ENCODE results near the gene PCSK4.

PCSK4 gene

DNA sequence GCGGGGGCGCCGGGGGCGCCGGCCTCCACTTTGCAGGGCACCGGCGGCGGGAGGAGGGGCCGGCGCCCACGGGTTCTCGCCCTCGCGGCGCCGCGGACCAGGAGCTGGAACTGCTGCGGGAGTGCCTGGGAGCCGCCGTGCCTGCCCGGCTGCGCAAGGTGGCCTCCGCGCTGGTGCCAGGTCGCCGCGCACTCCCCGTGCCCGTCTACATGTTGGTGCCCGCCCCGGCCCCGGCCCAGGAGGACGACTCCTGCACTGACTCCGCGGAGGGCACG, 23.0 kb downstream of the PCSK4 start (continued):
- no peak for TF ChIP-seq PRDM2 (tag by site-specific recombination; IDR thresholded peaks at IDR 0.05; ENCODE audit: borderline replicate concordance)

- no peak overlapping the region for H3K27ac ChIP-seq (ENCODE audit: extremely low read depth, low read depth, low read length)
- H3K4me3 ChIP-seq (ENCODE audit: low read depth, low read length), result no peak overlapping the region
- peaks cover 0 to 10% of the 10 kb centered on the region in 2 experiments; a peak in 1 of 3 replicates for H3K36me3 ChIP-seq (ENCODE audit: control insufficient read depth in 2 of 2, insufficient read depth in 1 of 2, low read length in 2 of 2)
- peaks cover 12% of the 10 kb centered on the region for H3K4me1 ChIP-seq (ENCODE audit: control insufficient read depth, insufficient read depth, low read length)
- ChIA-PET POLR2A (interaction anchor here (1.2 to 1.4 kb wide), 4 partner anchors 12 to 24 kb away, joined by 3 to 5 read pairs (median 4); partner anchors contain the start of gene REEP6), CTCF (interaction anchor here (0.5 to 1.5 kb wide), 7 partner anchors 9 to 363 kb away, joined by 3 to 4 read pairs (median 3); no protein-coding TSS in a partner anchor)
- H3K9me3 ChIP-seq (ENCODE audit: control insufficient read depth, insufficient read depth, low read depth, low read length), result no peaks in the 10 kb centered on the region
- TF ChIP-seq ZNF157 (tag by site-specific recombination; IDR thresholded peaks at IDR 0.05), result no peak
- TF ChIP-seq SP2 (tag by site-specific recombination; IDR thresholded peaks at IDR 0.05), result no peak
- no peak for TF ChIP-seq ZNF10 (tag by site-specific recombination; IDR thresholded peaks at IDR 0.05)
- TF ChIP-seq ZBTB21 (tag by site-specific recombination; IDR thresholded peaks at IDR 0.05), result no peak
- TF ChIP-seq GLIS2 (tag by site-specific recombination; IDR thresholded peaks at IDR 0.05), result no peak
- TF ChIP-seq, protein P1, sequence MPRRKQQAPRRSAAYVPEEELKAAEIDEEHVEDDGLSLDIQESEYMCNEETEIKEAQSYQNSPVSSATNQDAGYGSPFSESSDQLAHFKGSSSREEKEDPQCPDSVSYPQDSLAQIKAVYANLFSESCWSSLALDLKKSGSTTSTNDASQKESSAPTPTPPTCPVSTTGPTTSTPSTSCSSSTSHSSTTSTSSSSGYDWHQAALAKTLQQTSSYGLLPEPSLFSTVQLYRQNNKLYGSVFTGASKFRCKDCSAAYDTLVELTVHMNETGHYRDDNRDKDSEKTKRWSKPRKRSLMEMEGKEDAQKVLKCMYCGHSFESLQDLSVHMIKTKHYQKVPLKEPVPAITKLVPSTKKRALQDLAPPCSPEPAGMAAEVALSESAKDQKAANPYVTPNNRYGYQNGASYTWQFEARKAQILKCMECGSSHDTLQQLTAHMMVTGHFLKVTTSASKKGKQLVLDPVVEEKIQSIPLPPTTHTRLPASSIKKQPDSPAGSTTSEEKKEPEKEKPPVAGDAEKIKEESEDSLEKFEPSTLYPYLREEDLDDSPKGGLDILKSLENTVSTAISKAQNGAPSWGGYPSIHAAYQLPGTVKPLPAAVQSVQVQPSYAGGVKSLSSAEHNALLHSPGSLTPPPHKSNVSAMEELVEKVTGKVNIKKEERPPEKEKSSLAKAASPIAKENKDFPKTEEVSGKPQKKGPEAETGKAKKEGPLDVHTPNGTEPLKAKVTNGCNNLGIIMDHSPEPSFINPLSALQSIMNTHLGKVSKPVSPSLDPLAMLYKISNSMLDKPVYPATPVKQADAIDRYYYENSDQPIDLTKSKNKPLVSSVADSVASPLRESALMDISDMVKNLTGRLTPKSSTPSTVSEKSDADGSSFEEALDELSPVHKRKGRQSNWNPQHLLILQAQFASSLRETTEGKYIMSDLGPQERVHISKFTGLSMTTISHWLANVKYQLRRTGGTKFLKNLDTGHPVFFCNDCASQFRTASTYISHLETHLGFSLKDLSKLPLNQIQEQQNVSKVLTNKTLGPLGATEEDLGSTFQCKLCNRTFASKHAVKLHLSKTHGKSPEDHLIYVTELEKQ (tag by site-specific recombination; IDR thresholded peaks at IDR 0.05; ENCODE audit: borderline replicate concordance), result no peak
- no peak for TF ChIP-seq ZNF266 (tag by site-specific recombination; IDR thresholded peaks at IDR 0.05; ENCODE audit: low read depth)
- TF ChIP-seq ZNF48 (tag by site-specific recombination; IDR thresholded peaks at IDR 0.05), result no peak
- TF ChIP-seq SETDB1 (IDR thresholded peaks at IDR 0.05; ENCODE audit: insufficient read length, low read length), result no peak
- TF ChIP-seq KLF1 (tag by site-specific recombination; IDR thresholded peaks at IDR 0.05), result no peak
- no peak for TF ChIP-seq PRDM1 (tag by site-specific recombination; IDR thresholded peaks at IDR 0.05)
- TF ChIP-seq ZNF214 (tag by site-specific recombination; IDR thresholded peaks at IDR 0.05; ENCODE audit: borderline replicate concordance), result no peak
- TF ChIP-seq ZXDB (tag by site-specific recombination; IDR thresholded peaks at IDR 0.05), result no peak
These were observed 23.5 kb downstream of the PCSK4 start for GRCh38 chr19:1466461-1467214.

Data from HEK293 (cell line).